OCI-LY7 (cell line): Measurements from ENCODE around the gene EIF5AL1.

Experiments used
- EZH2phosphoT487 ChIP-seq: fragments of 200-600 bp; sonication (generic); IDR thresholded peaks from 2 replicates; pipeline ENCODE4 v1.6.1; 2018; ENCODE audit warnings: low read depth, borderline replicate concordance, mild to moderate bottlenecking, mixed run types, antibody characterized with exemption, low read length, moderate library complexity, mixed read lengths
- TF ChIP-seq, protein P1 (sequence below): fragments of 200-600 bp; sonication (generic); conservative IDR thresholded peaks from 2 replicates; pipeline ENCODE4 v1.5.1; 2014; ENCODE audit warnings: mild to moderate bottlenecking, antibody characterized with exemption, low read length, moderate library complexity, mixed read lengths

DNA sequence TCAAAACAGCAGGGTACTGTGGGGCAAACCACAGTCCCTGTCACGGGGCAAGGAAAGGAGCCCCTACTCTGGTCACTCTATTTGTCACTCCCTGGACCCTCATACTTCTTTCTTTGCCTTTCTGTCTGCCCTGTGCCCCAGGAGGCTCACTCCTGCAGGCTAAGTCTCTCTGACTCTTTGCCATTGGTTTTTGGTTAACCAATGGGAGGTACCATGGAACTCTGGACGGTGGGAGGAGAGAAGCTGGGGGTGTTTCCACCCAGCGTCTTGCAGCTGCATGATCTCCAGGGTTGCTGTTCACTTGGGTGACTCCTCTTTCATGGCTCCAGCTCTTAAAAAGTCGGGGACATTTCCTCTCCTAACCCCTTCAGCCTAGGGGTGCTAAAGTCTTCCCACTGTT is 15.4 kb upstream of the EIF5AL1 start:
- TF ChIP-seq, protein P1, sequence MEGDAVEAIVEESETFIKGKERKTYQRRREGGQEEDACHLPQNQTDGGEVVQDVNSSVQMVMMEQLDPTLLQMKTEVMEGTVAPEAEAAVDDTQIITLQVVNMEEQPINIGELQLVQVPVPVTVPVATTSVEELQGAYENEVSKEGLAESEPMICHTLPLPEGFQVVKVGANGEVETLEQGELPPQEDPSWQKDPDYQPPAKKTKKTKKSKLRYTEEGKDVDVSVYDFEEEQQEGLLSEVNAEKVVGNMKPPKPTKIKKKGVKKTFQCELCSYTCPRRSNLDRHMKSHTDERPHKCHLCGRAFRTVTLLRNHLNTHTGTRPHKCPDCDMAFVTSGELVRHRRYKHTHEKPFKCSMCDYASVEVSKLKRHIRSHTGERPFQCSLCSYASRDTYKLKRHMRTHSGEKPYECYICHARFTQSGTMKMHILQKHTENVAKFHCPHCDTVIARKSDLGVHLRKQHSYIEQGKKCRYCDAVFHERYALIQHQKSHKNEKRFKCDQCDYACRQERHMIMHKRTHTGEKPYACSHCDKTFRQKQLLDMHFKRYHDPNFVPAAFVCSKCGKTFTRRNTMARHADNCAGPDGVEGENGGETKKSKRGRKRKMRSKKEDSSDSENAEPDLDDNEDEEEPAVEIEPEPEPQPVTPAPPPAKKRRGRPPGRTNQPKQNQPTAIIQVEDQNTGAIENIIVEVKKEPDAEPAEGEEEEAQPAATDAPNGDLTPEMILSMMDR, result no peak
- no peak for TF ChIP-seq EZH2phosphoT487
